Measurements from ENCODE around the gene EIF3J. TPM values are rescaled to one million over a fixed set of nuclear protein-coding genes. Genes with fewer than 3 reads are reported as not detected.

EIF3J gene
- total and polyA plus RNA-seq, 2 of the 4 experiments (the other 2 are of a cell fraction), result 51.6 to 59.9 TPM

DNA sequence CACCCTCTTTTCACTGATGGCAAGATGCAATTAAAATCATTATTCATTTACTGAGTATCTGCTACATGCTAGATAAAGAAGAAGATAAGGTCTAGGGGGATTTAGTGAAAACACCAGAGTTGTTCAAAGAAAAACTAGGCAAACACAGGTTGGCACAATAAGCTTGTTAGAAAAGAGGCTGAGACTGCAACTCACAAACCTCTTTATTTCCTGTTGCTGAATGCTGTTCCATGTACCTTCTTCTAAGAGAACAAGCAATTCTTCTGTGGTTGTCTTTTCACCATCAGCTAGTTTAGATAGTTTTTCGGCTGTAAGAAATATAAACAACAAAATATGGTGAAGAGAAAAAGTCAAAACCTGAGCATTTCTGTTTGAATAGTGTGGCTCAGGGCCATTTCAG lies 61.1 kb downstream of the EIF3J start:
- POLR2A ChIA-PET (ENCODE audit: unreplicated experiment), result interaction anchor here (0.5 kb wide), 1 partner anchor 16 kb away, joined by 9 read pairs; no protein-coding TSS in a partner anchor
- Histone ChIP-seq H3K4me1 (ENCODE audit: control insufficient read depth, insufficient read depth, low read length) (peaks cover 8% of the 10 kb centered on the region), H3K4ac (ENCODE audit: low read depth, low read length) (no peak overlapping the region), H3K18ac (ENCODE audit: low read depth, low read length) (no peak overlapping the region), H4K5ac (ENCODE audit: low read depth, low read length) (no peak overlapping the region), H2BK15ac (ENCODE audit: low read depth, low read length) (no peak overlapping the region), H4K20me1 (ENCODE audit: insufficient read depth, low read length) (no peaks in the 10 kb centered on the region), H3K14ac (replicated peaks; ENCODE audit: low read depth, low read length) (no peak overlapping the region), H2AFZ (replicated peaks; ENCODE audit: low read length, poor library complexity) (no peak overlapping the region), H3K4me3 (ENCODE audit: insufficient read depth, low read depth, low read length) (no peak overlapping the region), H3K56ac (ENCODE audit: extremely low read depth, insufficient read depth, low read length) (no peak overlapping the region), H4K8ac (ENCODE audit: low read depth in 2 of 2, low read length in 2 of 2) (no peak overlapping the region), H3K23ac (ENCODE audit: low read depth, low read length) (no peak overlapping the region), H3K79me1 (ENCODE audit: low read depth in 1 of 2, low read length in 2 of 2) (no peaks in the 10 kb centered on the region), H3K9me3 (ENCODE audit: control insufficient read depth, insufficient read depth, low read length) (no peaks in the 10 kb centered on the region), H4K91ac (ENCODE audit: insufficient read depth, low read depth, low read length) (no peak overlapping the region), H3K36me3 (ENCODE audit: control insufficient read depth, insufficient read depth, low read length) (peaks cover 32% of the 10 kb centered on the region), H2AK9ac (replicated peaks; ENCODE audit: low read depth, low read length, poor library complexity) (no peak overlapping the region), H3K9me1 (ENCODE audit: insufficient read depth, low read length) (peaks cover 12% of the 10 kb centered on the region), H2BK5ac (ENCODE audit: low read depth, low read length, poor library complexity, severe bottlenecking) (no peak overlapping the region), H2BK120ac (ENCODE audit: low read depth, low read length) (no peak overlapping the region), H2BK20ac (ENCODE audit: low read depth, low read length) (no peak overlapping the region), H3K9ac (ENCODE audit: low read depth, low read length) (no peak overlapping the region), H3K27me3 (ENCODE audit: control insufficient read depth, insufficient read depth, low read length) (no peaks in the 10 kb centered on the region), H3K27ac (ENCODE audit: insufficient read depth, low read length) (no peak overlapping the region), H3K4me2 (ENCODE audit: low read depth, low read length) (no peak overlapping the region), H2AK5ac (ENCODE audit: low read depth, low read length) (no peak overlapping the region)
- in situ Hi-C loops (cut with MboI; ENCODE audit: low sequenced_read_pairs), result no loop called here
- no CpG with 5 or more reads among the region's 1 CpG for WGBS, 2 experiments (ENCODE audit: extremely low coverage in 2 of 2, insufficient read length in 1 of 2)
- ATAC-seq (ENCODE audit: low read depth) (no peak), DNase-seq (no peak)
- TF ChIP-seq MAZ (IDR thresholded peaks at IDR 0.05; ENCODE audit: borderline replicate concordance, low read depth, low read length) (no peak), BHLHE40 (IDR thresholded peaks at IDR 0.05; ENCODE audit: low read depth, low read length) (no peak)
- intact Hi-C loops (cut with micrococcal nuclease), result no loop called here
- CTCF ChIA-PET, result no interaction called here
- no TSS peak for BruUV-seq (replicated peaks)
- dilution Hi-C loops (cut with HindIII; ENCODE audit: low sequenced_read_pairs, unreplicated experiment), result no loop called here
